ENCODE results near the gene INMT. TPM values are rescaled to one million over a fixed set of nuclear protein-coding genes. Genes with fewer than 3 reads are reported as not detected.

The INMT gene
- total and polyA plus RNA-seq, 2 experiments from 2014 or later, result 0.79 to 1.1 TPM

- Mint-ChIP-seq H3K4me1 (peaks cover 9% of the 10 kb centered on the region), H3K36me3 (ENCODE audit: low read depth) (no peaks in the 10 kb centered on the region; the same call in 2 of the 3 replicates), H3K9me3 (no peaks in the 10 kb centered on the region), H3K4me3 (no peak overlapping the region), H3K27ac (no peak overlapping the region), H3K27me3 (ENCODE audit: insufficient read depth, low read depth, poor library complexity) (peaks cover 5% of the 10 kb centered on the region)
- Histone ChIP-seq H3K27me3 (ENCODE audit: insufficient read depth) (no peaks in the 10 kb centered on the region), H3K4me2 (no peak overlapping the region), H3K4me3 (no peak overlapping the region), H3F3A (replicated peaks; ENCODE audit: low read depth) (no peaks in the 10 kb centered on the region), H3K79me2 (replicated peaks; ENCODE audit: insufficient read depth) (no peaks in the 10 kb centered on the region), H3K4me1 (ENCODE audit: insufficient read depth) (no peaks in the 10 kb centered on the region), H2AFZ (no peak overlapping the region), H3K27ac (ENCODE audit: low read depth) (no peak overlapping the region), H3K36me3 (ENCODE audit: insufficient read depth) (no peaks in the 10 kb centered on the region), H4K20me1 (replicated peaks; ENCODE audit: insufficient read depth) (no peaks in the 10 kb centered on the region; the same call in 1 of the 2 replicates), H3K9me2 (ENCODE audit: insufficient read depth) (no peaks in the 10 kb centered on the region)
- ATAC-seq (no peak), DNase-seq (ENCODE audit: low spot score) (no peak)
- no peak for TF ChIP-seq CREB1 (CRISPR knock-in tag; IDR thresholded peaks at IDR 0.05; ENCODE audit: low read depth)
- TF ChIP-seq POLR2AphosphoS5 (IDR thresholded peaks at IDR 0.05; ENCODE audit: low read depth), result no peak
- TF ChIP-seq EZH2 (IDR thresholded peaks at IDR 0.05; ENCODE audit: low read depth, unreplicated experiment), result no peak
- TF ChIP-seq ZNF114 (CRISPR knock-in tag; IDR thresholded peaks at IDR 0.05), result no peak
- no peak for TF ChIP-seq ZNF331 (CRISPR knock-in tag; IDR thresholded peaks at IDR 0.05; ENCODE audit: low read depth)
- no peak for TF ChIP-seq STAT1 (IDR thresholded peaks at IDR 0.05; ENCODE audit: unreplicated experiment)
- TF ChIP-seq REST (IDR thresholded peaks at IDR 0.05; ENCODE audit: unreplicated experiment), result no peak
- TF ChIP-seq NANOG (IDR thresholded peaks at IDR 0.05; ENCODE audit: borderline replicate concordance), result no peak
Observed at GRCh38 chr7:30799206-30799975, 47.5 kb downstream of the INMT start.

GRCh38 chr7:30799976-30800661, 48.2 kb downstream of the INMT start:
- Histone ChIP-seq H2AFZ (no peak overlapping the region), H3K79me2 (replicated peaks; ENCODE audit: insufficient read depth) (no peaks in the 10 kb centered on the region), H3K27ac (ENCODE audit: low read depth) (no peak overlapping the region), H4K20me1 (replicated peaks; ENCODE audit: insufficient read depth) (no peaks in the 10 kb centered on the region; the same call in 1 of the 2 replicates), H3K4me2 (no peak overlapping the region), H3K4me1 (ENCODE audit: insufficient read depth) (no peaks in the 10 kb centered on the region), H3K9me2 (ENCODE audit: insufficient read depth) (no peaks in the 10 kb centered on the region), H3F3A (replicated peaks; ENCODE audit: low read depth) (no peaks in the 10 kb centered on the region), H3K27me3 (ENCODE audit: insufficient read depth) (no peaks in the 10 kb centered on the region), H3K36me3 (ENCODE audit: insufficient read depth) (no peaks in the 10 kb centered on the region), H3K4me3 (no peak overlapping the region)
- no peaks in the 10 kb centered on the region; the same call in 2 of the 3 replicates for H3K36me3 Mint-ChIP-seq (ENCODE audit: low read depth)
- no peak overlapping the region for H3K27ac Mint-ChIP-seq
- no peak overlapping the region for H3K4me3 Mint-ChIP-seq
- no peak for DNase-seq (ENCODE audit: low spot score)
- ATAC-seq, result no peak
- peaks cover 9% of the 10 kb centered on the region for H3K4me1 Mint-ChIP-seq
- H3K9me3 Mint-ChIP-seq, result no peaks in the 10 kb centered on the region
- H3K27me3 Mint-ChIP-seq (ENCODE audit: insufficient read depth, low read depth, poor library complexity), result peaks cover 5% of the 10 kb centered on the region
- TF ChIP-seq NANOG (IDR thresholded peaks at IDR 0.05; ENCODE audit: borderline replicate concordance), result no peak
- TF ChIP-seq POLR2AphosphoS5 (IDR thresholded peaks at IDR 0.05; ENCODE audit: low read depth), result no peak
- no peak for TF ChIP-seq STAT1 (IDR thresholded peaks at IDR 0.05; ENCODE audit: unreplicated experiment)
- TF ChIP-seq CTCF (conservative IDR thresholded peaks at IDR 0.05; ENCODE audit: low read depth in 2 of 2), result no peak
- TF ChIP-seq REST (IDR thresholded peaks at IDR 0.05; ENCODE audit: unreplicated experiment), result no peak

All from GM23338 (cell line).